Suprapubic skin (tissue), 4 donors: ENCODE results near the gene CHMP3. TPM values are rescaled to one million over a fixed set of nuclear protein-coding genes. Genes with fewer than 3 reads are reported as not detected.

Experiments
- DNase-seq, 2 donors: peaks; one replicate each; pipeline ENCODE4 v3.0.0-alpha.2; 2019; ENCODE audit warnings: low spot score in 2 of 2
- H3K27ac ChIP-seq: fragments of 200-600 bp; sonication (generic); one replicate; pipeline ENCODE4 v1.5.1; 2019
- H3K27me3 ChIP-seq: fragments of 200-600 bp; sonication (generic); one replicate; pipeline ENCODE4 v1.5.1; 2019
- H3K36me3 ChIP-seq: fragments of 200-600 bp; sonication (generic); one replicate; pipeline ENCODE4 v1.5.1; 2019
- H3K4me1 ChIP-seq: fragments of 200-600 bp; sonication (generic); one replicate; pipeline ENCODE4 v1.5.1; 2019
- H3K4me3 ChIP-seq: fragments of 200-600 bp; sonication (generic); one replicate; pipeline ENCODE4 v1.5.1; 2019; ENCODE audit warnings: mild to moderate bottlenecking
- H3K9me3 ChIP-seq: fragments of 200-600 bp; sonication (generic); one replicate; pipeline ENCODE4 v1.5.1; 2019
- CTCF ChIP-seq, 2 donors: fragments of 200-600 bp in 1 of 2; fragments of 450-650 bp in 1 of 2; sonication (generic) in 1 of 2; IDR thresholded peaks; one replicate each; pipeline ENCODE4 v1.5.1; 2016 to 2019; ENCODE audit warnings: antibody characterized with exemption in 2 of 2, mild to moderate bottlenecking in 1 of 2, moderate library complexity in 1 of 2
- EP300 ChIP-seq: sonication (generic); formaldehyde crosslinking; IDR thresholded peaks from one replicate; pipeline ENCODE4 v1.6.1; 2017; ENCODE audit warnings: antibody characterized with exemption
- POLR2A ChIP-seq, 2 donors: fragments of 450-650 bp; IDR thresholded peaks; one replicate each; pipeline ENCODE4 v1.6.1; 2017; ENCODE audit warnings: antibody characterized with exemption in 2 of 2, mild to moderate bottlenecking in 2 of 2, moderate library complexity in 2 of 2
- POLR2AphosphoS5 ChIP-seq, 3 donors: sonication (generic); formaldehyde crosslinking; IDR thresholded peaks; one replicate each; pipeline ENCODE4 v1.6.1; 2017; ENCODE audit warnings: antibody characterized with exemption in 3 of 3
- WGBS: methylation state at CpG from one replicate; pipeline ENCODE4 v1.1.5; 2018; 5-methylcytosine and 5-hydroxymethylcytosine counted together
- total RNA-seq, 4 donors: library from RNA; depleted of rRNA; stranded (reverse); fragments of >200 nt; gene quantifications; one replicate each; pipeline ENCODE4 v1.1.0, GENCODE V29; 2016

Gene CHMP3
- total RNA-seq, 4 donors from 2014 or later = 77.5 to 104 (median 92.4) TPM

GRCh38 chr2:86468162-86469033, 94.8 kb downstream of the CHMP3 start:
- H3K36me3 ChIP-seq = peaks cover 92% of the 10 kb centered on the region
- H3K9me3 ChIP-seq = no peaks in the 10 kb centered on the region
- no peaks in the 10 kb centered on the region for H3K27me3 ChIP-seq
- H3K27ac ChIP-seq = no peak overlapping the region
- TF ChIP-seq CTCF (IDR thresholded peaks at IDR 0.05) = no peak
- no peak for TF ChIP-seq POLR2AphosphoS5 (IDR thresholded peaks at IDR 0.05)
- no peak for TF ChIP-seq POLR2A (IDR thresholded peaks at IDR 0.05)
- no peak for TF ChIP-seq EP300
- no peak for DNase-seq
- 91% methylated on average over 7 of the region's 7 CpGs for WGBS
- H3K4me1 ChIP-seq = peaks cover 11% of the 10 kb centered on the region
- no peak overlapping the region for H3K4me3 ChIP-seq

GRCh38 chr2:86466306-86466705, 96.9 kb downstream of the CHMP3 start:
- Histone ChIP-seq H3K9me3 (no peaks in the 10 kb centered on the region), H3K36me3 (peaks cover 89% of the 10 kb centered on the region), H3K4me3 (no peak overlapping the region), H3K27ac (no peak overlapping the region), H3K4me1 (peaks cover 14% of the 10 kb centered on the region), H3K27me3 (no peaks in the 10 kb centered on the region)
- no peak for TF ChIP-seq POLR2AphosphoS5 (IDR thresholded peaks at IDR 0.05)
- no peak for TF ChIP-seq CTCF (IDR thresholded peaks at IDR 0.05)
- 79% methylated on average over 1 of the region's 1 CpG for WGBS
- no peak for DNase-seq

GRCh38 chr2:86464652-86465051, 98.6 kb downstream of the CHMP3 start:
- Histone ChIP-seq H3K9me3 (no peaks in the 10 kb centered on the region), H3K4me3 (no peak overlapping the region), H3K36me3 (peaks cover 93% of the 10 kb centered on the region), H3K27ac (no peak overlapping the region), H3K27me3 (no peaks in the 10 kb centered on the region), H3K4me1 (peaks cover 14% of the 10 kb centered on the region)
- 58% methylated on average over 3 of the region's 3 CpGs for WGBS
- no peak for TF ChIP-seq CTCF (IDR thresholded peaks at IDR 0.05)
- no peak for DNase-seq

- Histone ChIP-seq H3K27ac (no peak overlapping the region), H3K4me3 (no peak overlapping the region), H3K36me3 (peaks cover 91% of the 10 kb centered on the region), H3K9me3 (no peaks in the 10 kb centered on the region), H3K4me1 (peaks cover 14% of the 10 kb centered on the region), H3K27me3 (no peaks in the 10 kb centered on the region)
- 98% methylated on average over 3 of the region's 3 CpGs for WGBS
- DNase-seq = no peak
- no peak for TF ChIP-seq CTCF (IDR thresholded peaks at IDR 0.05)
- no peak for TF ChIP-seq POLR2A (IDR thresholded peaks at IDR 0.05)
- TF ChIP-seq EP300 = no peak
- TF ChIP-seq POLR2AphosphoS5 (IDR thresholded peaks at IDR 0.05) = no peak
Measured at GRCh38 chr2:86461042-86461743, 102.0 kb downstream of the CHMP3 start.

- Histone ChIP-seq H3K9me3 (no peaks in the 10 kb centered on the region), H3K4me1 (peaks cover 16% of the 10 kb centered on the region), H3K27me3 (no peaks in the 10 kb centered on the region), H3K36me3 (peaks cover 76% of the 10 kb centered on the region), H3K4me3 (no peak overlapping the region), H3K27ac (no peak overlapping the region)
- TF ChIP-seq POLR2AphosphoS5 (IDR thresholded peaks at IDR 0.05) = no peak
- no peak for TF ChIP-seq EP300
- TF ChIP-seq POLR2A (IDR thresholded peaks at IDR 0.05) = no peak
- no peak for TF ChIP-seq CTCF (IDR thresholded peaks at IDR 0.05)
- WGBS = 86% methylated on average over 5 of the region's 5 CpGs
- no peak for DNase-seq
Measured at GRCh38 chr2:86455181-86455580, 108.1 kb downstream of the CHMP3 start.
